Activated CD4-positive, alpha-beta T cell treated with anti-CD3 and anti-CD28 coated beads, Interleukin-2, Interleukin-6, amounts not matched to agents 100 ng/mL and 50 ng/mL, durations not matched to agents 16 hours and 8 hours (primary cell): ENCODE measurements around the gene PARM1.

ENCODE experiments used
- DNase-seq: peaks from one replicate; pipeline ENCODE4 v3.0.0-alpha.2; 2020

PARM1 gene

DNA sequence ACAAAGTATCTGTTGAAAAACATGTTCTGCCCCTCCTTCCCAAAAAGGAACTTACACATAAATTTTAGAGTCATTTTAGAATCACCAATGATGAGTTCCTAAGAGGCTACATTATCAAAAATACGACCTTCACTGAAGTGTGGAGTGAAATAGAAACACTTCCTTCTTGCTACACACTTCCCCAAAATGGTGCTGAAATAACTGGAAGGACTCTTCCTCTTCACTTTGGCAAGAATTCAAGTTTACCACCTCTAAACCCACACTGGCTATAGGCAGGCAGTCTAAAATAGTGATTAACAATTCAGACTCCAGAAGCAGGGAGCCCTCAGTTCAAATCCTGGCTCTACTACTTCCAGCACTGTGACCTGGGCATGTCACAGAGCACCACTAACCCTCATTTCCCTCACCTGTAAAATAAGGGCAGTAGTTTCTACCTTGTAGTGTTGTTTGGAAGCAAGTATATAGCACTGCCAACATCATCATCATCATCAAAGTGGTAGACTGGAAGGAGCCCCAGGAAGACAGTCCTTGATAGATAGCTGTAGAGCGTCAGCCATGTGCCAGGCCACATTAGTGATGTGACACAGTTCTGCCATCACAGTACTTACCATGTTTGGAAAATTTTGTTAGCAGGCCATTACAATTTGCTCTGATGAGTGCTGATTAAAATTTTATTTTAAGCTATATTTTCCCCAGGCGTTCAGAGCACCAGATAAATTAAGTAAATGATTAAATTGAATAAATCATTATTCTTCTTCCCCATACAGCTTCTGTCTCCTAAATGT, 103.3 kb downstream of the PARM1 start:
- no peak for DNase-seq

DNA sequence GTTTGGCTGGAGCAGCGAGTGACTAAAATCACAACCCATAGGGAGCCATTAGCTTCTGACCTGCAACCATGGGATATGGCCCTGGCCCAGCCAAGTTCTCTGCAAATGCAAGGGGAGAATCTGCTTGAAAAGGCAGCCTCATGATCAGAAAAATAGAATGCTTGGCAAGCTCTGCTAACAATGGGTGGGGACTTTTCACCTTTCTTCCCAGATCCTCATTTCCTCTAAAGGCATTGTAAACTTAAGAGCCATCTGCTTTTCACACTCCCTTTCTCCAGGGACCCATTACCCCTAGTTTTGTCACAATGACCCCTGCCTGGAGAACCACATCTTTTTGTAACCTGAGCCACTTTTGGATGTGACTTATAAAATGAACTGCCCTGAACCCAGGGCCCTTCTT, 104.3 kb downstream of the PARM1 start:
- no peak for DNase-seq

DNA sequence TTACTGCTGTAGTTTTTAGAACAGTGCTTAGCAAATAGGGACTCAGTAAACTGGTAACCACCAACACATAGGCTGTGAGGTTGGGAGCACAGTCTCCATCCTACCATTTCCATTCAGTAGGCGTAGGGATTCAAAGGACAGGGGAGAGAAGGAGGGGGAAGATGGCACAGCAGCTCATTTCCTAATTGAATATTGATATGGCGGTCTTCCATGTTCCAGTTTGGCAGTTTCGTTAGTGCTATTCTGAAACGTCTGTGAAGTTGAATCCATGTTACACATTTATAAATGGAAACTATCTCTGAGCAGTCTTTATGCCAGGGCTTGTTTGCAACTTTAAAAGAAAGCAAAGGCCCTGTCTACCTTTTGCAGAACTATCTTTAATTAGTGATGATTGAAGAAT, 105.5 kb downstream of the PARM1 start:
- no peak for DNase-seq

DNA sequence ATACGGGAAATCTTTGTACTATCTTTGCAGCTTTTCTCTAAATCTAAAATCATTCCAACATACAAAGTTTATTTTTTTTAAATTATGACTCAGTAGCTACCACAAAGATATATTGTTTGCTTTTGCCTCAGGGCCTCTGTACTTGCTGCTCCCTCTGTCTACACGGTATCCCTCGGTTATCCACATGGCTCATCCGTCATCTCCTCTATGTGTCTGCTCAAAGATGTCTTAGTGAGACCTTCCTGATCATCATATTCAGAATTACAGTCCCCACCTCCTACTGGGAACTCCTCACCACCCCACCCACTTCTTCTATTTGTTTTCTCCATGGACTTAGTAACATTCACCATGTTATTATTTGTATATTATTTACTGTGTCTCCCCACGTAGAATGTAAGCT, 107.8 kb downstream of the PARM1 start:
- no peak for DNase-seq

DNA sequence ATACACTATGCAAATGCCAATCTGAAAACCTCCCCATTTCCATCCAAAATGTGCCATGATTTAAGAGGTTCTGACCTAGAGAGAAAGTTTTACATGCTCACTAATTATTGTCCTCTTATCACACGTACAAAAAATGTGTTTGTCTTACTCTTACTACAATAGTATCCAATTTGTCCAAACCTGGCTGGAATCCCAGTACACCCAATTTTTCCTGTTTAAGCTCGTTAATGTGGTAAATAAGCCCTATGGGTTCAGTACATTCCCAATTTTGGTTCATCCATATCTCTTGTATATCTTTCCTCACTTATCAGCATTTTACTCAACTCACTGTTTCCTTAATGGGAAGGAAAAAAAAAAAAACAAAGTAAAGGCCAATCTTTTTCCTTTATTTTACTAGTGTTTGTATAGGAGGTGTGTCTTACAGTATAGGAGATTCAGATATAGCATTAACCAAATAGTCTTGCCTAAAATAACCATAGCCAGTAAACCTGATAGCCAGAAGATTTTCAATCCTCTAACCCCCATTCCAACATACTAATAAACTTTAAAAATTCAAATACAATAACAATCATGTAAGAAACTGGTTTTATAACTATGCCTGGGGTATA, 109.8 kb downstream of the PARM1 start:
- DNase-seq = no peak

DNA sequence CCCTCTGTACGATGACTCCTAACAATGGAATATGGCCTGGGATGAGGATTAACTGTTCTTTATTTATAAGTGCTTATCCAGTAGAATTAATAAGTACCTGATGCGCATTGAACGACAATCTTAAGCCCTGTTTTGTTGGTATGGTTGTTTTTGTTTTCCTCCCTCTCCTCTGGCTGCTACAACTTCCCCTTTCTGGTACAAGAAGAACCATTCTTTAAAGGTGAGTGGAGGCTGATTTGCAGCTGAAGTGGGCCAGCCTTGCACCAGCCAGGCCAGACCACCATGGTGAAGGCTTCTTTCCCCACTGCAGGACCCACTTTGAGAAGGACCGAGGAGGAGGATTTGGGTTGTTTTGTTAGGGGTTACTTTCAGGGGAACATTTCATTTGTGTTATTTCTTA, 113.3 kb downstream of the PARM1 start:
- no peak for DNase-seq

DNA sequence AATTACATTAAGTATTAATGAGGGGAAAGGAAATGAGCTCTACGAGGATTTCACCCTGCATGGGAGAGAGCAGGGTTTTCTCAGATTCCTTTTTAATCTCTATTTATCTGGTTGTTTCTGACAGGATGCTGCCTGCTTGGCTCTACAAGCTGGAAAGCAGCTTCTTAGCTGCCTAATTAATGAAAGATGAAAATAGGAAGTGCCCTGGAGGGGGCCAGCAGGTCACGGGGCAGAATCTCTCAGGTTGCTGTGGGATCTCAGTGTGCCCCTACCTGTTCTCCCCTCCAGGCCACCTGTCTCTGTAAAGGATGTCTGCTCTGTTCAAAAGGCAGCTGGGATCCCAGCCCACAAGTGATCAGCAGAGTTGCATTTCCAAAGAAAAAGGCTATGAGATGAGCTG, 113.7 kb downstream of the PARM1 start:
- no peak for DNase-seq

DNA sequence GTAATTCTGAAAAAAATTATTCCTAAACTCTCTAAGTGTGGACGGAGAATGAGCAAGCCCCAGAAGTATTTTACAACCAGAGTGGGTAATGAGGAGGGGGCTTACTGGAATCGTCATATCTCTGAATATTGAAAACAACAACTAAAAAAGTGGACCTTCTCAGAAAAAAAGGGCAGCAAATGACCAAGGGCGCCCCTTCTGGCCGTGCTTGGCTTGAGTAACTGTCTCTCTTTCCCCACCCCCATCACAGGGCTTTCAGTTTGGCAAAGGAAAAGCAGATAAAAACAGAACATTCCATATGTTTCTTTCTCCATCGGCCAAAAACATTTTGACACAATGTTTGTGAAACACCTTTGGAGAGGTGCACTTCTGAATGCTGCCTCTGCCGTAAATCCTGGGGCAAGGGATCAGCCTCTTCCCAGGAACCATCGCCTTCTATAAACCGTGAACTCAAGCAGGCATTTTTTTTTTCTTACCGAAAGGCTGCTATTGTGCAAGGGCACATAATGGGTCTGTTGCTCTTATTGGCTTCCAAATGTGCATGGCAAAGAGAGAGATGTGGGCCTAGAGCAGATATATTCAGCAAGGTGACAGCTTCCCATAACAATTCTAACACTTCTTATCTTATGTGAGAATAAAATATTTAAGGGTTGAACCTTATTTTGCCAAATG, 115.4 kb downstream of the PARM1 start:
- DNase-seq = no peak

DNA sequence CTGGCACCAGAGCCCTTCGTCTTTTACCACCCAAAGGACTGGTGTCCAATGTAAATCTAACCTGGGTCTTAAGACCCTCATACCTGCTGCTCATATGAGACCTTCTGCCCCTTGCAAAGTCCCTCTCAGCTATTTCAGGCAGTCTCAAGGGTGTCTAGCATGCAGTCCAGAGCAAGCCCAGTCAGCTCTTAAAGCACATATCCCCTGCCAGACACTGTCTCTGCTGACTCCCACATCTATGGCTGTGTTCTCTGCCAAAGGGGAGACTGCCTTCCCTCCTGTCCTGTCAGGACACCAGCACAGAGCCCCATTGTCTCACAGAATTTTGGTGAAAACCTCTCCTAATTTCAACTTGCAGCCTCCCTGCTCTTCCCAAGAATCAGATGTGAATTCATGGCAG, 118.5 kb downstream of the PARM1 start:
- no peak for DNase-seq

DNA sequence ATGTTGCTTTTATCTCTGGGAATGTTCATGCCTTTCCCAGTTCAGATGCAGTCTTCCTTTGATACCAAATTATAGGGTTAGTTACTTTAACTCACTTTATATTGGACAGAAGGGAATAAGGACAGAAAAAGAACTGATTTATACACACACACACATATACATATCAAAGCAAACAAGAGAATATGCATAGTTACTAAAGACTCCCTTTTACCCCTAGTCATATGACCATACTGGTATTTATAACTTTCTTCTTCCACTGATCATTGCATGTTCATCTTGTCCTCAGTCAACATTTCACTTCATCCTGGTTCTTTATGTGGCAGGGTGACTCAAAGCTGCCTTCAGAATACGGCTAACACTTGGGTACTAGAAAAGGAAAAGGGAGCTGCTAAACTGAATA, 120.4 kb downstream of the PARM1 start:
- DNase-seq = no peak

DNA sequence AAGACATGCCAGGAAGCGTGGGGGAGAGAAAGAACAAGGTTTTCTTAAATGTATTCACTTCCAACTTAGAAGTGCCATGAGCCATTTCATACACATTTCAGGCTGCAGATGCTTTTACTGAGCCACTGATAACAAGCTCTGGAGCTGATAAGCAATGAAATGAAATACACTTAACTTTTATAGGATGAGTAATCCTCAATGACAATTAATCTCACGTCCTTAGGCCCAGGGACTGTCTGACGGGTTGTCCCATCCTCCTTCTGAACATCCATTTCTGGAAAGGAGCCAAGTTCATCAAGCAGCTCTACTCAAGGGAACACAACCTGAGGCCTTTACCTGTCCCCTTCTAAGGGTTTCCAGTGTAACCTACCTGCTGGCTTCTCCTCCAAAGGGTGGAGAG, 121.2 kb downstream of the PARM1 start:
- DNase-seq = no peak

DNA sequence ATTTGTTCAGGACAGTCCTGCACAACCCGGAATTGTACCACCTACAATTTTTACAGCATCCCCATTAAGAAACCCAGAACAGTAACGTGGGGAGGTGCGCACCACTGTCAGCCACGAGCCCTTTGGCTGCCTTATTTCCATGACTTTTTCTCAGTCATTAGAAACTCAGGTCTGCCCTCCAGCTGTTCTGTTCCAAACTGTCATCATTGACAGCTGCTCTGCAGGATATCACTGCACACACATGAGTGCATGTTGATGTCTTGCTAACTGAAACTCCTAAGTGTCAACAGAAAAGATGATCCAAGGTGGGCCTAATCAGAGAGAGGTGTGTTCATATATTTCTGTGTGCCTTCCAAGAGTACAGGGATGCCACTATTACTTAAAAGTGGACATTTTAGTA, 123.4 kb downstream of the PARM1 start:
- no peak for DNase-seq

DNA sequence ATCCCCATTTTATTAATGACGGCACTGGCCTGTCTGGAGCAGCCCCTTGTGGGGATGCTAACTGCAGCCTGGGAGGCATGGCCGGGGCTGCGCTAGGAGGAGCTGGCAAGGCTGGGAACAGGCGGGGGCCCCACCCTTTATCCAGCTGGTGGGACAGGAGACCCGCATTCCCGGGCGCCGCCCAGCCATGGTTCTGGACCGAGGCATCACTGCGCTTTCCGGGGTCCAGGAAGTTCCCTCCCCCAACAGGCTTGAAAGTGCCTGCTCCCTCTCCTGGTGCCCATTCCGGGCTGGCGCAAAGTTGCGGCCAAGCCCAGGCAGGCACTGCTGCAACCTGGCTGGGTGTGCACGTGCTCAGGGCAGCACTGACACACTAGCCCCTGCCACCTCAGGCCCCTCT, 124.5 kb downstream of the PARM1 start:
- no peak for DNase-seq

DNA sequence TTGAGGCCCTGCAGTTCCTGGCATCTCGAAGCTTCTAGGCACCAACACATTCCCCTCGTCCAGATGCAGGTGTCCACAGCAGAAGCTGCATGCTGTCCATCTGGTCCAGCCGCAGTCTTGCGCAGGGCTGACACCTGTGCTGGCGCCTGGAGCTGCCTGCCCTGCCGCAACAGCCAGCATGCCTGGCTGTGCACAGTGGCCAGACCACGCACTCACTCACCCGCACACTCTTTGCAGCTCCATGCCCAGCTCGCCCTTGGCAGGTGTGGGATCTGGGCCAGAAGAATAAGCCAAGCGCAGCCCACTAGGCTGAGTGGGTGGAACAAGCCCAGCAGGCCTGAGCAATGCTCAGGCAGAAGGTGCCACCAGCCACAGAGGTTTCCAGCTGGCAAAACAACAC, 125.6 kb downstream of the PARM1 start:
- no peak for DNase-seq

DNA sequence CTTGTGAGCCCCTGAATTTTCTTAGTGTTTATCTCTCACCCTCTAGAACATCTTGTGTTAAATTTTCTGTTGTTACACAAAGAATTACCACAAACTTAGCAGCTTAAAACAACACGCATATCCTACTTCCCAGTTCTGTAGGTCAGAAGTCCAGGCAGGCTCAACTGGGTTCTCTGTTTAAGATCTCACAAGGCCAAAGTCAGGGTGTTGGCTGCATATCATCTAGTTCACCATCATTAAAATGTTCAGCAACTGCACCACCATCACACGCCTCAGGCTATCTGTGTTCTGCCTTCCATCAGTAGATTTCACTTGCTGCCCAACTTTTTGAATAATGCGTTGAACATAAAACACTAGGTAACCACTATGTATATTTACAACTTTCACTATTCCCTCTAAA, 130.5 kb downstream of the PARM1 start:
- DNase-seq = no peak

DNA sequence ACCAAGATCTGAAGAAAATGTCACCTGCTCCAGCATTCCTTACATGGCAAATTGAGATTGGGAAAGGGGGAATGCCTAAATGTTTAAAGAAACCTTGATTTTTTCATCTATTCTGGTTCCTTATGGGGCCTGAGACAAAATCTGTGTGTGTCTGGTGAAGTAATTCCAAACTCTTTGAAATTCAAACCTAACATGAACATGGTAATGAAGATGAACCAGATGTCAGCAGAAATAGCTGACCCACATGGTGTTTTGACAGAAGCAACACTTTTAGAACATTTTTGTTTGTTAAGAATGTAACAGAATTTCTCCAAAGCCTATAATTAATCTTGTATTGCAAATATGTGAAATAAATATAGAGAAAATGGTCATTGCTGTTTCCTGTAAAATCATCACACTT, 133.0 kb downstream of the PARM1 start:
- no peak for DNase-seq

DNA sequence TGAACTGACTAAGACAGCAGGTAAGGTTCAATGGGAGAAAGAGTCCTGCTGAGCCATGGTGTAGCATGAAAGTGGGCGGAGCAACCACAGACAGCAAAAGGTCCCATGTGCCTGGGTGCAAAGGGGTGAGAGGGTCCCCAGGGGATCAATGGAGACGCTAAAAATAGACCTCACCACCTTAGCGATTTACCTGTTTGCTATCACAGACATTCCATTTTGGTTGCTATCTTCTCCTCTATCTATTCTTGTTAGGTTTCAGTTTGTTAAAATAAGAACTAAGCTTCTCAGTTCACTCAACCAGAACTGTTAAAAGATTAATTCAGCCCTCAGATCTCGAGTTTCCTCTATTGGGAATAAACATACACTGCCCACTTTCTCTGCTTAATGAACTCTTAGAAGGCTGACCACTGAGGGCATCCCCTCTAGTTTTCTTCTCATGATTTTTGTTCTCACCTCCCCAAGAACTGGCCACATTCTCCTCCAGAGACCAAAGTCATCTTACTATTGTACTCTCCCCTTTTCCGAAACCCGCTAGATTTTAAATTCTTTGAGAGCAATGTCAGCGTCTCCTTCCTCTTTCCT, 136.7 kb downstream of the PARM1 start:
- no peak for DNase-seq

DNA sequence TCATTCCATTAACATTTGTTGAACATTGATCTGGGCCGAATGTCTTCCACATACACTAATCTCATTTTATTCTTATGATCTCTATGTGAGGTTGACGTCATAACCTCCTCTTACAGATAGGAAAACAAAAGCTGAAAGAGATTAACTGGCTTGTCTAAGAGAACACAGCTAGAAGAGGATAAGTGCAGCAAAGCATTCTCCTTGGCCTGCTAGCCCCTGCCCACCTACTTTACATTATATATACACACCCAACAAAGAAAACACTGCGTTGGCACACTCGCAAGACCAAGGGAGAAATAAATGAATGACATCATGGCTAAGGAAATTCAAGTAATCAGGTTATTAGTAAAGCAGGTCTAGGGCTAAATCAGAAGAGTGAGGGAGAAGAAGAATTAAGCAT, 138.4 kb downstream of the PARM1 start:
- DNase-seq = no peak

DNA sequence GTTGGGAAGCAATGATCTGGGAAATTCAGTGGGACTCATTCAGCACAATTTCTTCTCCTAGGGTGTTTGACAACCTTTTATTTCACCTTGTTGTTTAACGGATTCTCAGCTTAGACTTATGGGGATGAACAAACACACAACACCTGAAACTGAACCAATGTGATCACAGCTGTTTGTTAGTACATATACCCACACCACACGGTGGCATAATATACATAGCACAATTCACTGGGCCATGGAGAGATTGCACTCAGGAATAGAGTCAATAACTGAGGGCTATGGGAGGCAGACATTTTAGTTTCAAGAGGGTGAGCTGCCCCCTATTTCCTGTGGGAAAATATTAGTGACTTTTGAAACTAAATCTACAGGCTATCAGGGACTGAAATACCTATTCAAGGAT, 148.0 kb downstream of the PARM1 start:
- DNase-seq = no peak

DNA sequence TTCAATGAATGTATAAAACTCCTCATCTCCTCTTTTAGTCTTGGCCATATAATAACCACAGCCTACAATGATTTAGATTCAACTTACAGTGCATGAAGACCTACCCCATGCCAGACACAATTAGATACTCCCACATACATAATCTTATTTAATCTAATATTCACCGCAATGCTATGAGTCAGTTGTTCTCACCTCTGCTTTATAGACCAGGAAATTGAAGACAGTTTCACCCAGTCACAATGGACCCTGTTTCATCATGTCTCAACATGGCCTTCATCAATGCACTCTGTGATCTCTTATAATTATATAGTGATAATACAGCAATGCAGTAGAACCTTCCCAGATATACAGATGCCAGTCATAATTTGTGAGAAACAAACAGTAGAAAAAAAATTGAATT, 148.6 kb downstream of the PARM1 start:
- DNase-seq = no peak

DNA sequence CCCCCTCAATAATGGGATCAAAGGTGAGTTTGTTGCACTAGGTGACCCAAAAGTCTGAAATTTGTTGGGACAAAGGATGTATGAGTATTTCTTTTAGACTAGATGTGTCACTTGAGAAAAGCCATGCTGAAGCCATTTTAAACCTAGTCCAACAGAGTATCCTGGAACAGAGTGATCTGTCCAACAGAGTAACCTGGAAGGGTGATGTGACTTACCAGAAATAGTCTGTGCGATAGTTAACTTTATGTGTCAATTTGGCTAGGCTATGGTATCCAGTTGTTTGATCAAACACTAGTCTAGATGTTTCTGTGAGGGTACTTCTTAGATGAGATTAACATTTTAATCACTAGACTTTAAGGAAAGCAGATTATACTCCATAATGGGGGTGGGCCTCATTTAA, 154.5 kb downstream of the PARM1 start:
- no peak for DNase-seq

DNA sequence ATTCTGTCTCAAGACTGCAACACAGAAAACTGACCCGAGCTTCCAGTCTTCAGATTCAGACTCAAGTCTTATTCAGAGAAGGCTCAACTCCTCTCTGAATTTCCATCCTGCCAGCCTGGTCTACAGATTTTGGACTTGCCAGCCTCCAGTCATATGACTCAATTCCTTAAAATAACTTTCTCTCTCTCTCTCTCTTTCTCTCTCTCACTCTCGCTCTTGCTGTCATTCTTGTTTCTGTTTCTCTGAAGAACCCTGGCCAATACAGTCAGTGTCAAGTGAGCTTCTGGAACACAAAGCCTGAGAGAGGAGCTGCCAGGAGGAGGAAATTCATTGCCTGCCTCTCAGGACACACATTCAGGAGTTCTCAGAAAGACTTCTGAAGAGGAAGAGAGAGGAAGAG, 154.9 kb downstream of the PARM1 start:
- DNase-seq = no peak

DNA sequence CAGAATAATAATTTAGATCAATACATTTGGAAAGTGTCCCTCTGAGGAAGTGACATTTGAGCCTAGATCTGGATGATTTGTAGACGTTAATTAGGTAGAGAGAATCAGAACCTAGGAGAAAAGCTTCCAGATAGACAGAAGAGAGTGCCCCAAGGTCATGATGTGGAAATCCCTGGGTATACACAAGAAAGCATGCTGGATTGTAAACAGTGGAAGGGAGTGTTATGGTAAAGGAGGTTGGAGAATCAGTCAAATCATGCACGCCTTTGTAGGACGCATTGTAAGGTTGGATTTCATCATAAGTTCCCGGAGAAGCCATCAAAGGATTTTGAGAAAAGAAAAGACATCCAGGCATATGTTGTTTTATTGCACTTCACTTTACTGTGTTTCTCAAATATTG, 156.3 kb downstream of the PARM1 start:
- DNase-seq = no peak

DNA sequence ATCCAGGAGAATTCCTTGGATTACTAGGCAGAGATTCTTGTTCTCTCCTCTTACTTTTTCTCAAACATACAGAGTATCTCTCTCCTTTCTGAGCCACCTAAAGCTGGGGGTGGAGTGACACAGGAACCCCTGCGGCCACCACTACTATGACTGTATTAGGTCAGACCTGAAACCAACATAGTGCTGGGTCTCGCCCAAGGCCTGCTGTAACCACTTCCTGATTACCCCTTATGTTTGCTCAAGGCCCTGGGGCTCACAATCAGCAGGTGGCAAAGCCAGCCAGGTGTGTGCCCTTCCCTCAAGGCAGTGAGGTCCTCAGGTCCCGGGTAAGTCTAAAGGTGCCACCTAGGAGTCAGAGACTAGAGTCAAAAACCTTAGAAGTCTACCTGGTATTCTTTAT, 166.4 kb downstream of the PARM1 start:
- no peak for DNase-seq
